CD4-positive, alpha-beta T cell treated with Interleukin-1 beta for 1 hour (primary cell): ENCODE data around the gene DSTN.

Experiments
- DNase-seq, 2 donors: peaks; one replicate each; pipeline ENCODE4 v3.0.0-alpha.2; 2020 to 2022

DSTN gene

GRCh38 chr20:17638835-17639407, 69.0 kb downstream of the DSTN start:
- DNase-seq: no peak

GRCh38 chr20:17640146-17640874, 70.4 kb downstream of the DSTN start:
- no peak for DNase-seq

GRCh38 chr20:17640875-17641378, 71.1 kb downstream of the DSTN start:
- DNase-seq: no peak

- no peak for DNase-seq
These were observed 71.7 kb downstream of the DSTN start for GRCh38 chr20:17641520-17641964.

- no peak for DNase-seq
These were observed 72.1 kb downstream of the DSTN start for GRCh38 chr20:17641993-17642392.

- DNase-seq: no peak
These were observed 72.8 kb downstream of the DSTN start for GRCh38 chr20:17642404-17643269.

- DNase-seq: no peak
These were observed 73.8 kb downstream of the DSTN start for GRCh38 chr20:17643531-17644188.

- DNase-seq: no peak
These were observed 74.6 kb downstream of the DSTN start for GRCh38 chr20:17644451-17644850.

- DNase-seq: no peak
These were observed 75.1 kb downstream of the DSTN start for GRCh38 chr20:17645010-17645409.

- no peak for DNase-seq
These were observed 75.8 kb downstream of the DSTN start for GRCh38 chr20:17645546-17646208.

GRCh38 chr20:17646209-17646960, 76.5 kb downstream of the DSTN start:
- no peak for DNase-seq

GRCh38 chr20:17646961-17647301, 77.1 kb downstream of the DSTN start:
- DNase-seq: no peak

- no peak for DNase-seq
These were observed 77.8 kb downstream of the DSTN start for GRCh38 chr20:17647391-17648314.

- DNase-seq: no peak
These were observed 78.4 kb downstream of the DSTN start for GRCh38 chr20:17648315-17648646.

- DNase-seq: peak; percentile 21 to 39
These were observed 79.2 kb downstream of the DSTN start for GRCh38 chr20:17648791-17649730.

GRCh38 chr20:17650301-17651128, 80.6 kb downstream of the DSTN start:
- no peak for DNase-seq

- DNase-seq: no peak
These were observed 81.4 kb downstream of the DSTN start for GRCh38 chr20:17651129-17651759.

- no peak for DNase-seq
These were observed 82.0 kb downstream of the DSTN start for GRCh38 chr20:17651760-17652388.
